NCI-H1048 (cell line): Measurements from ENCODE around the gene ARG2.

Experiments used
- DNase-seq: peaks from one replicate; lab custom pipeline; 2025; lab: John Stamatoyannopoulos, UW

ARG2 gene

GRCh38 chr14:67638642-67639041 is 18.9 kb downstream of the ARG2 start:
- DNase-seq, result no peak

- no peak for DNase-seq
These were observed 21.8 kb downstream of the ARG2 start for GRCh38 chr14:67641480-67641879.

GRCh38 chr14:67641902-67642749 is 22.4 kb downstream of the ARG2 start:
- no peak for DNase-seq

- no peak for DNase-seq
These were observed 24.0 kb downstream of the ARG2 start for GRCh38 chr14:67643713-67644112.

GRCh38 chr14:67644428-67644827 is 24.7 kb downstream of the ARG2 start:
- DNase-seq, result no peak

- no peak for DNase-seq
These were observed 25.7 kb downstream of the ARG2 start for GRCh38 chr14:67645414-67645813.

- DNase-seq, result no peak
These were observed 26.4 kb downstream of the ARG2 start for GRCh38 chr14:67646131-67646530.

GRCh38 chr14:67650151-67650550 is 30.4 kb downstream of the ARG2 start:
- no peak for DNase-seq

- DNase-seq, result no peak
These were observed 31.0 kb downstream of the ARG2 start for GRCh38 chr14:67650694-67651093.

GRCh38 chr14:67652189-67652588 is 32.5 kb downstream of the ARG2 start:
- DNase-seq, result no peak

GRCh38 chr14:67653651-67654280 is 34.0 kb downstream of the ARG2 start:
- no peak for DNase-seq

GRCh38 chr14:67663633-67664032 is 43.9 kb downstream of the ARG2 start:
- no peak for DNase-seq

- no peak for DNase-seq
These were observed 46.1 kb downstream of the ARG2 start for GRCh38 chr14:67665868-67666267.

GRCh38 chr14:67666750-67667449 is 47.2 kb downstream of the ARG2 start:
- DNase-seq, result no peak

- peak; percentile 57 for DNase-seq
These were observed 48.8 kb downstream of the ARG2 start for GRCh38 chr14:67668559-67668958.

GRCh38 chr14:67673451-67673850 is 53.7 kb downstream of the ARG2 start:
- DNase-seq, result no peak

- peak; percentile 25 for DNase-seq
These were observed 54.4 kb downstream of the ARG2 start for GRCh38 chr14:67674139-67674479.

GRCh38 chr14:67674480-67675218 is 54.9 kb downstream of the ARG2 start, which contains the start of gene VTI1B:
Gene VTI1B (minus strand): TSS chr14:67674632. CDS start chr14:67674489, 143 bp downstream.
- DNase-seq, result peak; percentile 66

GRCh38 chr14:67675219-67675582 is 55.5 kb downstream of the ARG2 start:
- no peak for DNase-seq

GRCh38 chr14:67679006-67679405 is 59.3 kb downstream of the ARG2 start:
- no peak for DNase-seq

GRCh38 chr14:67680121-67680602 is 60.4 kb downstream of the ARG2 start:
- DNase-seq, result no peak

GRCh38 chr14:67680941-67681340 is 61.2 kb downstream of the ARG2 start:
- no peak for DNase-seq
